Activated naive CD4-positive, alpha-beta T cell treated with anti-CD3 and anti-CD28 coated beads, Interleukin-2, amount 50 U/mL, for 72 hours (primary cell): ENCODE data around the gene TOR1AIP2. TPM values are rescaled to one million over a fixed set of nuclear protein-coding genes. Genes with fewer than 3 reads are reported as not detected.
"Not testable (repeated sequence)": the region's sequence is repeated elsewhere in the genome, so short reads cannot be mapped to it uniquely, and the experiment has no call there.

Experiments
- ATAC-seq, 2 donors: fragments of 150-1000 bp; cut with Tn5 transposase; 2 replicates each; pipeline ENCODE4 v1.10.0; 2021; ENCODE audit warnings: mild to moderate bottlenecking in 2 of 2, moderate library complexity in 2 of 2
- DNase-seq, 2 donors: peaks; one replicate each; pipeline ENCODE4 v3.0.0; 2021 to 2022; ENCODE audit warnings: low spot score in 2 of 2
- H3K27ac Mint-ChIP-seq, 2 donors: one replicate each; pipeline ENCODE4 v1.8.0; 2022; ENCODE audit warnings: mild to moderate bottlenecking in 2 of 2, mixed read lengths in 2 of 2
- H3K36me3 Mint-ChIP-seq, 2 donors: one replicate each; pipeline ENCODE4 v1.8.0; 2022; ENCODE audit warnings: mixed read lengths in 2 of 2
- H3K9me3 Mint-ChIP-seq, 2 donors: one replicate each; pipeline ENCODE4 v1.8.0; 2022; ENCODE audit warnings: mixed read lengths in 2 of 2
- total RNA-seq, 2 donors: library from RNA; stranded (reverse); gene quantifications; one replicate each; pipeline ENCODE4 v1.2.3, GENCODE V29; 2022

Gene TOR1AIP2
- total RNA-seq, 2 donors from 2014 or later: 39.6 to 46.7 TPM

DNA sequence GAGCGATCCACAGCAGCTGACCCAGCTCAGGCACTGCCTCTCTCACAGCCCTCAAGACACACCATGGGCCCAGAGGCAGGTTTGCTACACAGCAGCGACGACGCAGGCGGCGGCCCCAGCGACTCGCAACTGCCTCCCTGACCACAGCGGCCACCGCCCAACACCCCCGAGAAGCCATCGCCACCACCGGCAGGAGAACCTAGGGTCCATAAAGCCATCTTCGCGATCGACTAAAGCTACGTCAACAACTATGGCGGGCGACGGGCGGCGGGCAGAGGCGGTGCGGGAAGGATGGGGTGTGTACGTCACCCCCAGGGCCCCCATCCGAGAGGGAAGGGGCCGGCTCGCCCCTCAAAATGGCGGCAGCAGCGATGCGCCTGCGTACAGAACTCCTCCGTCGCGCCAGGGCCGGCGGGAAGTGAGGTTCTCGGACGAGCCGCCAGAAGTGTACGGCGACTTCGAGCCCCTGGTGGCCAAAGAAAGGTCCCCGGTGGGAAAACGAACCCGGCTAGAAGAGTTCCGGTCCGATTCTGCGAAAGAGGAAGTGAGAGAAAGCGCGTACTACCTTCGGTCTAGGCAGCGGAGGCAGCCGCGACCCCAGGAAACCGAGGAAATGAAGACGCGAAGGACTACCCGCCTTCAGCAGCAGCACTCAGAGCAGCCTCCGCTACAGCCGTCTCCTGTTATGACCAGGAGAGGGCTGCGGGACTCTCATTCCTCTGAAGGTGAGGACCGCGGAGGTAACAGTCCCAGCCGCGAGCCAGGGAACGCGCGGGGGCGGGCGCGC, 4.8 kb upstream of the TOR1AIP2 start, which contains the start of gene TOR1AIP1:
TSS of gene TOR1AIP1 (plus strand) at position 33 of the 787 bp plus-strand sequence. CDS start at position 251, 218 bp downstream.
- DNase-seq: peak; percentile 94 to 95
- peak within 1 kb of the TSS; percentile 99 to 100 for H3K27ac Mint-ChIP-seq
- ATAC-seq: peak; percentile 71 to 84
- peaks cover 36 to 39% of the 10 kb centered on the region in 2 donors for H3K36me3 Mint-ChIP-seq
- H3K9me3 Mint-ChIP-seq: no peaks in the 10 kb centered on the region

GRCh38 chr1:179881642-179882252, 4.1 kb upstream of the TOR1AIP2 start:
- Mint-ChIP-seq H3K27ac (peak overlapping the region; percentile 99 to 100), H3K36me3 (peaks cover 36 to 40% of the 10 kb centered on the region in 2 donors), H3K9me3 (no peaks in the 10 kb centered on the region)
- DNase-seq (no peak), ATAC-seq (peak in 1 of 2 donors; percentile 4)

DNA sequence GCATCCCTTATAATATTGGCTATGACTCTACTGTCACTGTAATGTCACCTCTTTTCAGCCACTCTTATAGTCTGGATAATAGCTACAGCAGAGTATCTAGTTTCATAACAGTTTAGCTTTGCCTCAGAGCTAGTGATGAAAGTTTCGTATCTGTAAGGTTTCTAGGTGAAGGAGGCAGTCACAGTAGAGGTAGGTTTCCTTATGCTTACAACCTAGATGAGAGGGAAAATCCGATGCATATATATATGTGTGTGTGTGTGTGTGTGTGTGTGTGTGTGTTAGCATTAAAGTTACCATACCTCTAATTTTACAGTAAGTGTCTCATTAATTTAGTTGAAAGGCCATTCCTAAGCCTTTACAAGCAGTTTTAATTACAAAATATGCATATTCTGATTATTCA, 2.2 kb upstream of the TOR1AIP2 start:
- Mint-ChIP-seq H3K27ac (peak overlapping the region; percentile 44 to 81), H3K36me3 (peaks cover 32 to 39% of the 10 kb centered on the region in 2 donors), H3K9me3 (no peaks in the 10 kb centered on the region)
- ATAC-seq (no peak), DNase-seq (no peak)

DNA sequence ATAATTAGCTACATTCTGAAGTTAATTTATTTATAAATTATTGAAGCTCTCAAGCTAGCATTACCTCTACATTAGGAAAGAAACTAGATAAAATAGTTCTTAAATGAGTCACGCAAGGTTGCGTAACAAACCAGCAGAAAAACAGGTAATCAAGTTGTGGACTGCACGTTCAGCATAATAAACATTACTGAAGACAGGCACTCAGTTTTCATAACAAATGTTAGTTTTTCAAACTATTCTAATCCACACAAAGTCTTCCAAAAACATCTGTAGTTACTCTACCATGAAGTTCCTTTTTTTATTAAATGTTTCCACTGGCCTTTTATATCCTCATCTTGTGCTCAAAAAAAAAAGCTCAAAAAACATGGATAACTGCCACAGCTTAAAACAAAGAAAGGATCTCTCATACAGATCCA, 1.3 kb downstream of the TOR1AIP2 start:
- Mint-ChIP-seq H3K36me3 (peaks cover 1 to 17% of the 10 kb centered on the region in 2 donors), H3K27ac (peak overlapping the region in 1 of 2 donors; percentile 68), H3K9me3 (no peaks in the 10 kb centered on the region)
- ATAC-seq: no peak
- DNase-seq: no peak

GRCh38 chr1:179875596-179876299, 1.9 kb downstream of the TOR1AIP2 start:
- DNase-seq (no peak), ATAC-seq (no peak)
- Mint-ChIP-seq H3K27ac (no peak overlapping the region), H3K36me3 (peaks cover 0 to 17% of the 10 kb centered on the region in 2 donors), H3K9me3 (no peaks in the 10 kb centered on the region)

DNA sequence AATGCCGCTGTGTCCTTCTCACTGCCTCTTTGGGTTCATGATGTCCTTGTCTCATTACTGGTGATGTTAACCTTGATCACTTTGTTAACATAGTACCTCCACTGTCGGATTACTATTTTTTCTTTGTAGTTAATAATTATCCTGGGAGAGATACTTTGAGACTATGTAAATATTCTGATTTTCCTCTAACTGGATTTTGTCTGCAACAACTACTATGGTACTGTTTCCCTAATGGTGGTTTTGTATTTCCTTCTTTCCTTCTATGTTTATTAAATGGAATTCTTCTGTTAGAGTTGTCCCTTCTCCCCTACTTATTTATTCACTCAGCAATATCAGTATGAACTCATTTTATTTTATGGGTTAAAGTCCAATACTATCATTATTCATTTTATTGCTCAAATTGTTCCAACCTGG, 4.2 kb downstream of the TOR1AIP2 start:
- DNase-seq (no peak), ATAC-seq (no peak)

GRCh38 chr1:179872558-179872957, 5.0 kb downstream of the TOR1AIP2 start:
- no peaks in the 10 kb centered on the region for H3K9me3 Mint-ChIP-seq
- DNase-seq (no peak), ATAC-seq (no peak)
- peaks cover 0 to 17% of the 10 kb centered on the region in 2 donors for H3K36me3 Mint-ChIP-seq
- no peak overlapping the region for H3K27ac Mint-ChIP-seq

More for the DNA sequence above, 4.2 kb downstream of the TOR1AIP2 start:
- H3K27ac Mint-ChIP-seq: peak overlapping the region in 1 of 2 donors; percentile 13
- no peaks in the 10 kb centered on the region for H3K9me3 Mint-ChIP-seq
- H3K36me3 Mint-ChIP-seq: peaks cover 0 to 17% of the 10 kb centered on the region in 2 donors

DNA sequence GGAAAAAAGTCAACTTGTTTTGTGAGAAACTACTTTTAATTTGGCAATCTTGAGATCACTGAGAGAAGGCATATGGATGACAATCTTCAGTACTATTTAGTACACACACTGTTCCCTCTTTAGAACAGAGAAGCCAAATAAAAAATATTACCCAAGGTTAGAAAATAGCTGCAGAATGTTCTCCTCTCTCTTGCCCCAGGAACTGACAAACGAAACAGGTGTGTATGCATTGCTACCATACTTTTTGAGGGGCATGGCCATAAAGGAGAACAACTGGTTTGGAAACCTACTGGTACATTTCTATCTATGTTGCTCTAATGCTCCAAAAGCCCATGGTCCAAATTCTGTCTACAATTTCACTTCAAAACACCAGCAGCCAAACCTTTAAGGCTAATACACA, 5.7 kb downstream of the TOR1AIP2 start:
- Mint-ChIP-seq H3K9me3 (no peaks in the 10 kb centered on the region), H3K27ac (no peak overlapping the region), H3K36me3 (peaks cover 0 to 17% of the 10 kb centered on the region in 2 donors)
- no peak for ATAC-seq
- DNase-seq: no peak

DNA sequence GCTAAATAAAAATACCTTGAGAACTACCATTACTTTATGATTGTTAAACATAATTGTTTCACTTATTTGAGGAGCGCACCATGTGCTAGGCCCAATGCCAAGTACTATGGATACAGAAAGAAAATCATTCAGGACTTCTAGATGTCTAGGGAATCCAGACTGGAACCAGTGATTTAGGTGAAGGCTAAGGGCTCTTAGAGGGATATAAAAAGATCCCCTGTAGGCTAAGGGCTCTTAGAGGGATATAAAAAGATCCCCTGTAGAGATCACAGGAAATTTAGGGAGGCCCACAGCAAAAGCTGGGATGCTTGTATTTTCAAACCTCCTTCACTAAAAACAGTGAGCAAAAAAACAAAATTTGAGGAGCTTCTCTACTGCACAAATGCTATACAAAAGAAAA, 6.7 kb downstream of the TOR1AIP2 start:
- DNase-seq (no peak), ATAC-seq (no peak)
- Mint-ChIP-seq H3K36me3 (peaks cover 0 to 12% of the 10 kb centered on the region in 2 donors), H3K27ac (no peak overlapping the region), H3K9me3 (no peaks in the 10 kb centered on the region)

- DNase-seq: peak in 1 of 2 donors; percentile 44
- ATAC-seq: peak; percentile 67 to 72
- Mint-ChIP-seq H3K36me3 (peaks cover 0 to 7% of the 10 kb centered on the region in 2 donors), H3K27ac (no peak overlapping the region), H3K9me3 (no peaks in the 10 kb centered on the region)
These were observed 9.9 kb downstream of the TOR1AIP2 start for GRCh38 chr1:179867493-179868330.

GRCh38 chr1:179866616-179867015, 11.0 kb downstream of the TOR1AIP2 start:
- DNase-seq (no peak), ATAC-seq (no peak)
- Mint-ChIP-seq H3K27ac (no peak overlapping the region), H3K36me3 (peaks cover 0 to 7% of the 10 kb centered on the region in 2 donors), H3K9me3 (no peaks in the 10 kb centered on the region)

GRCh38 chr1:179865377-179865776, 12.2 kb downstream of the TOR1AIP2 start:
- no peaks in the 10 kb centered on the region for H3K9me3 Mint-ChIP-seq
- H3K36me3 Mint-ChIP-seq: peaks cover 0 to 7% of the 10 kb centered on the region in 2 donors
- no peak for DNase-seq
- ATAC-seq: no peak
- H3K27ac Mint-ChIP-seq: no peak overlapping the region

GRCh38 chr1:179860652-179861051, 17.0 kb downstream of the TOR1AIP2 start:
- DNase-seq (no peak), ATAC-seq (no peak)
- peaks cover 0 to 15% of the 10 kb centered on the region in 2 donors for H3K36me3 Mint-ChIP-seq
- no peaks in the 10 kb centered on the region for H3K9me3 Mint-ChIP-seq
- H3K27ac Mint-ChIP-seq: no peak overlapping the region

DNA sequence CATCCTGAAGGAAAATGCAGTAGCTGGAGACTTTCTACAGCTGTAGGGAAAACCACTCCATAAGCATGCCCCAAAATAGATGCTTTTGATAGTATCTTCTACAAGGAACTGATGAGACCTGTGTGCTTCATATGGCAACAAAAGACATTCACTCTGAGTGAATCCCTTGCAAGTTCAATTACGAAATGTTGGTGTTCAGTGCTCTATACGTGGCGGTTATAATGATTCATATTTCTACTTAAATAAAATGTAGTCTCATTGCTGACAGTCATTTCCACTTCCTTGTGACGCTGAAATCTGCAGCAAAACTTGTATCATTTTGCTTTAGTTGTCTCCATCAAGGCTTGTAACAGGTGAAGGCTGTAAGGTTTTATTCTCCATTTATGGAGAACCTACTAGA, 20.6 kb downstream of the TOR1AIP2 start:
- DNase-seq (no peak), ATAC-seq (no peak)
- Mint-ChIP-seq H3K9me3 (no peaks in the 10 kb centered on the region), H3K27ac (no peak overlapping the region), H3K36me3 (peaks cover 0 to 8% of the 10 kb centered on the region in 2 donors)

- DNase-seq (no peak), ATAC-seq (no peak)
- Mint-ChIP-seq H3K9me3 (no peaks in the 10 kb centered on the region), H3K27ac (no peak overlapping the region), H3K36me3 (peaks cover 0 to 8% of the 10 kb centered on the region in 2 donors)
These were observed 21.3 kb downstream of the TOR1AIP2 start for GRCh38 chr1:179856296-179856695.

GRCh38 chr1:179855831-179856230, 21.8 kb downstream of the TOR1AIP2 start:
- not testable (repeated sequence) for DNase-seq, H3K27ac Mint-ChIP-seq, ATAC-seq, H3K9me3 Mint-ChIP-seq
- peaks cover 0 to 11% of the 10 kb centered on the region in 2 donors for H3K36me3 Mint-ChIP-seq
